Fibroblast of lung (primary cell): ENCODE results near the gene PUS3. TPM values are rescaled to one million over a fixed set of nuclear protein-coding genes. Genes with fewer than 3 reads are reported as not detected.

Experiments used
- DNase-seq, 2 donors: peaks; one replicate each; pipeline versions ENCODE4 v3.0.0 to v3.0.0-alpha.2; 2010; ENCODE audit warnings: low read depth in 2 of 2
- H2AFZ ChIP-seq: 2 replicates; pipeline ENCODE4 v1.5.1; 2012; ENCODE audit warnings: low read length, control low read depth, inconsistent platforms
- H3K27ac ChIP-seq: 2 replicates; pipeline ENCODE4 v1.5.1; 2011; ENCODE audit warnings: low read length, control low read depth; ENCODE audit not compliant: insufficient read depth
- H3K27me3 ChIP-seq: 2 replicates; pipeline ENCODE4 v1.5.1; 2011; ENCODE audit warnings: mild to moderate bottlenecking, low read length; ENCODE audit not compliant: control insufficient read depth, insufficient read depth
- H3K36me3 ChIP-seq: 2 replicates; pipeline ENCODE4 v1.5.1; 2011; ENCODE audit warnings: low read length; ENCODE audit not compliant: control insufficient read depth, insufficient read depth
- H3K4me1 ChIP-seq: 2 replicates; pipeline ENCODE4 v1.5.1; 2011; ENCODE audit warnings: low read length; ENCODE audit not compliant: control insufficient read depth, insufficient read depth; ENCODE audit errors: extremely low read depth
- H3K4me2 ChIP-seq: 2 replicates; pipeline ENCODE4 v1.5.1; 2011; ENCODE audit warnings: low read length, control low read depth; ENCODE audit not compliant: insufficient read depth; ENCODE audit errors: extremely low read depth
- H3K4me3 ChIP-seq, 4 experiments: fragments of 200-600 bp in 1 of 4; sonication (generic) in 1 of 4; replicated peaks in 1 of 4; 2 replicates each; pipeline ENCODE4 v1.5.1; 2011 to 2016; ENCODE audit warnings: low read length in 4 of 4, low read depth in 3 of 4, mild to moderate bottlenecking in 3 of 4, control low read depth in 2 of 4, inconsistent platforms in 1 of 4, mixed read lengths in 1 of 4; ENCODE audit not compliant: insufficient read depth in 1 of 4; ENCODE audit errors: control extremely low read depth in 1 of 4
- H3K79me2 ChIP-seq: 2 replicates; pipeline ENCODE4 v1.5.1; 2012; ENCODE audit warnings: mild to moderate bottlenecking, low read length, inconsistent platforms; ENCODE audit not compliant: control insufficient read depth, insufficient read depth
- H3K9ac ChIP-seq: 2 replicates; pipeline ENCODE4 v1.5.1; 2011; ENCODE audit warnings: mild to moderate bottlenecking, low read length, control low read depth; ENCODE audit not compliant: insufficient read depth
- H3K9me3 ChIP-seq: 2 replicates; pipeline ENCODE4 v1.5.1; 2012; ENCODE audit warnings: low read depth, low read length; ENCODE audit not compliant: control insufficient read depth, insufficient read depth
- H4K20me1 ChIP-seq: 2 replicates; pipeline ENCODE4 v1.5.1; 2011; ENCODE audit warnings: low read length; ENCODE audit not compliant: control insufficient read depth, insufficient read depth; ENCODE audit errors: extremely low read depth
- CTCF ChIP-seq, 2 donors: IDR thresholded peaks in 1 of 2; conservative IDR thresholded peaks in 1 of 2; 1 replicate in 1 of 2; 2 replicates in 1 of 2; pipeline ENCODE4 v1.5.1; 2011 to 2012; ENCODE audit warnings: low read length in 2 of 2, control low read depth in 1 of 2, inconsistent platforms in 1 of 2, low read depth in 1 of 2, mild to moderate bottlenecking in 1 of 2
- EZH2 ChIP-seq: IDR thresholded peaks from 2 replicates; pipeline ENCODE4 v1.5.1; 2012; ENCODE audit warnings: low read length, control low read depth, mild to moderate bottlenecking; ENCODE audit errors: missing control alignments
- polyA plus RNA-seq, 2 donors: library from polyadenylated mRNA; depleted of rRNA in 1 of 2; stranded (reverse) in 1 of 2; unstranded in 1 of 2; fragments of >200 nt; gene quantifications; 2 replicates each; pipeline ENCODE4 v1.2.1, GENCODE V29; 2011 to 2012; ENCODE audit warnings: missing spikeins in 1 of 2
- total RNA-seq: library from RNA; depleted of rRNA; stranded (reverse); fragments of >200 nt; gene quantifications from 2 replicates; pipeline ENCODE4 v1.2.1, GENCODE V29; 2014

The PUS3 gene
- total and polyA plus RNA-seq, 2 donors (not counting 1 experiment from before 2014, with no cell fraction given), result 14.0 to 16.0 TPM

GRCh38 chr11:125902277-125902926, 604 bp downstream of the PUS3 start:
- Histone ChIP-seq H3K79me2 (peaks cover 13% of the 10 kb centered on the region), H3K4me2 (peak overlapping the region; percentile 86), H3K27ac (peak overlapping the region; percentile 84), H2AFZ (peak overlapping the region; percentile 99), H3K9ac (peak overlapping the region; percentile 56), H3K36me3 (peaks cover 4% of the 10 kb centered on the region), H4K20me1 (no peaks in the 10 kb centered on the region), H3K27me3 (peaks cover 18% of the 10 kb centered on the region), H3K4me3 (peak overlapping the region; percentile 73 to 99 (median 96)), H3K9me3 (no peaks in the 10 kb centered on the region), H3K4me1 (no peaks in the 10 kb centered on the region)
- no peak for DNase-seq
- TF ChIP-seq CTCF (conservative IDR thresholded peaks at IDR 0.05 in 1 of 2, IDR thresholded peaks at IDR 0.05 in 1 of 2; ENCODE audit: low read depth in 1 of 2, low read length in 2 of 2) (no peak), EZH2 (no peak)

- no peaks in the 10 kb centered on the region for H4K20me1 ChIP-seq
- no peak overlapping the region for H3K4me2 ChIP-seq
- peaks cover 4% of the 10 kb centered on the region for H3K36me3 ChIP-seq
- TF ChIP-seq EZH2 (no peak), CTCF (conservative IDR thresholded peaks at IDR 0.05 in 1 of 2, IDR thresholded peaks at IDR 0.05 in 1 of 2; ENCODE audit: low read depth in 1 of 2, low read length in 2 of 2) (no peak)
- H3K79me2 ChIP-seq, result peaks cover 14% of the 10 kb centered on the region
- peaks cover 18% of the 10 kb centered on the region for H3K27me3 ChIP-seq
- H3K27ac ChIP-seq, result no peak overlapping the region
- no peak overlapping the region for H3K9ac ChIP-seq
- H3K4me3 ChIP-seq, result no peak overlapping the region
- no peaks in the 10 kb centered on the region for H3K4me1 ChIP-seq
- no peaks in the 10 kb centered on the region for H3K9me3 ChIP-seq
- no peak overlapping the region for H2AFZ ChIP-seq
- no peak for DNase-seq
These were observed 1.1 kb downstream of the PUS3 start for GRCh38 chr11:125901872-125902271.

- Histone ChIP-seq H3K4me3 (no peak overlapping the region), H3K4me2 (no peak overlapping the region), H3K27ac (no peak overlapping the region), H4K20me1 (no peaks in the 10 kb centered on the region), H3K9me3 (no peaks in the 10 kb centered on the region), H3K4me1 (peaks cover 12% of the 10 kb centered on the region), H3K79me2 (peaks cover 67% of the 10 kb centered on the region), H3K36me3 (peaks cover 4% of the 10 kb centered on the region), H2AFZ (no peak overlapping the region), H3K27me3 (no peaks in the 10 kb centered on the region), H3K9ac (no peak overlapping the region)
- DNase-seq, result no peak
- TF ChIP-seq CTCF (conservative IDR thresholded peaks at IDR 0.05 in 1 of 2, IDR thresholded peaks at IDR 0.05 in 1 of 2; ENCODE audit: low read depth in 1 of 2, low read length in 2 of 2) (no peak), EZH2 (no peak)
These were observed 10.0 kb downstream of the PUS3 start for GRCh38 chr11:125892994-125893393.
